H1 (cell line): ENCODE measurements around the gene SAT1. TPM values are rescaled to one million over a fixed set of nuclear protein-coding genes. Genes with fewer than 3 reads are reported as not detected.

Experiments
- CTCF ChIA-PET: fragments of 300-600 bp; sonication (Branson Sonifier 250); formaldehyde crosslinking; loops from one replicate; lab custom pipeline; 2021; ENCODE audit not compliant: partially characterized antibody; lab: Charles Lee
- POLR2A ChIA-PET: fragments of 300-600 bp; sonication (Branson Sonifier 250); formaldehyde crosslinking; loops from one replicate; lab custom pipeline; 2021; ENCODE audit warnings: inconsistent platforms; ENCODE audit not compliant: partially characterized antibody; lab: Charles Lee
- DNase-seq, 2 experiments: peaks; one replicate each; pipeline versions ENCODE4 v3.0.0 to v3.0.0-alpha.2; 2010 to 2022; ENCODE audit warnings: low spot score in 2 of 2, low read depth in 1 of 2, mixed read lengths in 1 of 2
- FAIRE-seq: peaks from 2 replicates; lab custom pipeline; 2011; peaks lifted over from hg19 to GRCh38; lab: Jason Lieb, UNC
- H2AFZ ChIP-seq: 2 replicates; pipeline ENCODE4 v1.8.1; 2012; ENCODE audit warnings: low read length, inconsistent platforms
- H2AK5ac ChIP-seq: 2 replicates; pipeline ENCODE4 v1.6.1; 2013; ENCODE audit warnings: low read depth, low read length
- H2BK120ac ChIP-seq: replicated peaks from 2 replicates; pipeline ENCODE3; 2013; ENCODE audit warnings: low read depth, low read length, inconsistent platforms
- H2BK12ac ChIP-seq: 2 replicates; pipeline ENCODE4 v1.6.1; 2013; ENCODE audit warnings: low read depth, low read length
- H2BK15ac ChIP-seq: 2 replicates; pipeline ENCODE4 v1.6.1; 2013; ENCODE audit warnings: low read length
- H2BK20ac ChIP-seq: 2 replicates; pipeline ENCODE4 v1.6.1; 2013; ENCODE audit warnings: low read length
- H2BK5ac ChIP-seq: 2 replicates; pipeline ENCODE4 v1.6.1; 2013; ENCODE audit warnings: low read depth, low read length
- H3K14ac ChIP-seq: 2 replicates; pipeline ENCODE4 v1.6.1; 2013; ENCODE audit warnings: inconsistent platforms; ENCODE audit not compliant: insufficient read length
- H3K18ac ChIP-seq: 2 replicates; pipeline ENCODE4 v1.6.1; 2013; ENCODE audit warnings: low read length; ENCODE audit errors: extremely low read depth
- H3K23ac ChIP-seq: 2 replicates; pipeline ENCODE4 v1.6.1; 2013; ENCODE audit warnings: inconsistent platforms; ENCODE audit not compliant: insufficient read length
- H3K23me2 ChIP-seq: 2 replicates; pipeline ENCODE4 v1.6.1; 2013; ENCODE audit warnings: low read depth, low read length
- H3K27ac ChIP-seq: 2 replicates; pipeline ENCODE4 v1.6.1; 2011; ENCODE audit warnings: low read depth, low read length, inconsistent platforms
- H3K27me3 ChIP-seq, 4 experiments: replicated peaks in 1 of 4; 1 replicate in 1 of 4; 2 replicates in 3 of 4; pipeline versions ENCODE4 v1.6.1 to v1.8.1; 2011 to 2013; ENCODE audit warnings: low read length in 3 of 4, mild to moderate bottlenecking in 3 of 4, inconsistent platforms in 2 of 4, mixed read lengths in 2 of 4, moderate library complexity in 1 of 4; ENCODE audit not compliant: control insufficient read depth in 3 of 4, insufficient read depth in 3 of 4; ENCODE audit errors: extremely low read depth in 1 of 4
- H3K36me3 ChIP-seq, 4 experiments: 2 replicates each; pipeline versions ENCODE4 v1.6.1 to v1.8.1; 2011 to 2013; ENCODE audit warnings: mild to moderate bottlenecking in 4 of 4, low read length in 3 of 4, moderate library complexity in 2 of 4, control low read depth in 1 of 4, inconsistent platforms in 1 of 4; ENCODE audit not compliant: insufficient read depth in 4 of 4, control insufficient read depth in 2 of 4
- H3K4ac ChIP-seq: replicated peaks from 2 replicates; pipeline ENCODE3; 2013; ENCODE audit warnings: low read length, low read depth, mixed read lengths, inconsistent platforms; ENCODE audit not compliant: insufficient read length
- H3K4me1 ChIP-seq, 4 experiments: replicated peaks in 1 of 4; 1 replicate in 1 of 4; 2 replicates in 3 of 4; pipeline versions ENCODE4 v1.6.1 to v1.8.1; 2011 to 2013; ENCODE audit warnings: low read length in 3 of 4, inconsistent platforms in 2 of 4, mixed read lengths in 1 of 4; ENCODE audit not compliant: insufficient read depth in 4 of 4, control insufficient read depth in 3 of 4
- H3K4me2 ChIP-seq, 2 experiments: 2 replicates each; pipeline versions ENCODE4 v1.6.1 to v1.8.1; 2011 to 2013; ENCODE audit warnings: low read depth in 2 of 2, low read length in 2 of 2, control low read depth in 1 of 2, inconsistent platforms in 1 of 2, mild to moderate bottlenecking in 1 of 2; ENCODE audit not compliant: insufficient read depth in 1 of 2
- H3K4me3 ChIP-seq, 4 experiments: fragments of 200-600, 300-600 bp in 1 of 4; sonication (generic), shearing (Covaris generic), sonication (Bioruptor Twin) in 1 of 4; 2 replicates each; pipeline versions ENCODE4 v1.5.1 to v1.8.1; 2011 to 2016; ENCODE audit warnings: low read length in 4 of 4, low read depth in 3 of 4, control low read depth in 2 of 4, inconsistent platforms in 2 of 4, mild to moderate bottlenecking in 2 of 4, mixed read lengths in 1 of 4, moderate library complexity in 1 of 4; ENCODE audit not compliant: insufficient read depth in 2 of 4; ENCODE audit errors: extremely low read depth in 1 of 4
- H3K56ac ChIP-seq: replicated peaks from 2 replicates; pipeline ENCODE3; 2013; ENCODE audit warnings: low read depth, mild to moderate bottlenecking, mixed read lengths, low read length, inconsistent platforms; ENCODE audit not compliant: insufficient read length
- H3K79me1 ChIP-seq: 2 replicates; pipeline ENCODE4 v1.6.1; 2013; ENCODE audit warnings: low read depth, low read length, control low read depth
- H3K79me2 ChIP-seq, 2 experiments: 2 replicates each; pipeline versions ENCODE4 v1.6.1 to v1.8.1; 2012 to 2013; ENCODE audit warnings: low read length in 2 of 2, mild to moderate bottlenecking in 2 of 2, inconsistent platforms in 1 of 2; ENCODE audit not compliant: insufficient read depth in 2 of 2, control insufficient read depth in 1 of 2
- H3K9ac ChIP-seq, 4 experiments: replicated peaks in 1 of 4; 1 replicate in 1 of 4; 2 replicates in 3 of 4; pipeline versions ENCODE4 v1.6.1 to v1.8.1; 2011 to 2013; ENCODE audit warnings: low read depth in 3 of 4, low read length in 3 of 4, control low read depth in 2 of 4, mild to moderate bottlenecking in 2 of 4, moderate library complexity in 2 of 4, inconsistent platforms in 1 of 4; ENCODE audit errors: extremely low read depth in 1 of 4
- H3K9me3 ChIP-seq, 2 experiments: 2 replicates each; pipeline versions ENCODE4 v1.6.1 to v1.8.1; 2012 to 2013; ENCODE audit warnings: mild to moderate bottlenecking in 2 of 2, moderate library complexity in 2 of 2, control low read depth in 1 of 2, inconsistent platforms in 1 of 2, low read depth in 1 of 2, low read length in 1 of 2, mixed read lengths in 1 of 2; ENCODE audit not compliant: insufficient read depth in 2 of 2
- H4K20me1 ChIP-seq, 2 experiments: replicated peaks in 1 of 2; 2 replicates each; pipeline versions ENCODE3 to v1.8.1; 2011 to 2013; ENCODE audit warnings: inconsistent platforms in 2 of 2, low read length in 2 of 2, mild to moderate bottlenecking in 1 of 2; ENCODE audit not compliant: insufficient read depth in 2 of 2, control insufficient read depth in 1 of 2
- H4K5ac ChIP-seq: 2 replicates; pipeline ENCODE4 v1.6.1; 2013; ENCODE audit warnings: low read length, low read depth, mixed read lengths, inconsistent platforms; ENCODE audit not compliant: insufficient read length
- H4K8ac ChIP-seq: 2 replicates; pipeline ENCODE4 v1.8.0; 2013; ENCODE audit warnings: mild to moderate bottlenecking, moderate library complexity, low read length, inconsistent platforms; ENCODE audit not compliant: insufficient read depth; ENCODE audit errors: extremely low read depth
- H4K91ac ChIP-seq: replicated peaks from 2 replicates; pipeline ENCODE3; 2013; ENCODE audit warnings: low read length, mixed read lengths, inconsistent platforms; ENCODE audit not compliant: insufficient read length
- ASH2L ChIP-seq: fragments of 200-600, 300-600 bp; sonication (generic); IDR thresholded peaks from one replicate; pipeline ENCODE4 v1.7.1; 2017; ENCODE audit warnings: low read length
- BCL11A ChIP-seq, 2 experiments: IDR thresholded peaks; one replicate each; pipeline ENCODE4 v1.6.1; 2011; ENCODE audit warnings: low read depth in 2 of 2, low read length in 2 of 2, mild to moderate bottlenecking in 2 of 2
- CBX8 ChIP-seq: fragments of 300-800, 300-1000 bp; sonication (generic); IDR thresholded peaks from 2 replicates; pipeline ENCODE4 v1.7.1; 2016; ENCODE audit warnings: low read depth, low read length, borderline replicate concordance
- CHD1 ChIP-seq: IDR thresholded peaks from 2 replicates; pipeline ENCODE4 v1.6.1; 2012; ENCODE audit warnings: low read depth, low read length, improper control_type of control experiment
- FOSL1 ChIP-seq: IDR thresholded peaks from 2 replicates; pipeline ENCODE4 v1.6.1; 2011; ENCODE audit warnings: mild to moderate bottlenecking, low read depth, low read length, moderate library complexity; ENCODE audit not compliant: insufficient read depth
- GABPA ChIP-seq: IDR thresholded peaks from 2 replicates; pipeline ENCODE4 v1.6.1; 2011; ENCODE audit warnings: mild to moderate bottlenecking, low read length, moderate library complexity, borderline replicate concordance; ENCODE audit not compliant: insufficient read depth
- JUND ChIP-seq: IDR thresholded peaks from 2 replicates; pipeline ENCODE4 v1.6.1; 2011; ENCODE audit warnings: mild to moderate bottlenecking, improper control_type of control experiment, low read length
- KDM4A ChIP-seq: IDR thresholded peaks from one replicate; pipeline ENCODE4 v1.7.1; 2012; ENCODE audit warnings: low read depth, mild to moderate bottlenecking, moderate library complexity, low read length, inconsistent platforms; ENCODE audit not compliant: severe bottlenecking
- KDM5A ChIP-seq: fragments of 200-600 bp; IDR thresholded peaks from 2 replicates; pipeline ENCODE4 v1.7.1; 2012; ENCODE audit warnings: mild to moderate bottlenecking, low read length, inconsistent platforms, mixed read lengths
- NANOG ChIP-seq: IDR thresholded peaks from 2 replicates; pipeline ENCODE4 v1.6.1; 2011; ENCODE audit warnings: low read length, low read depth, mild to moderate bottlenecking, inconsistent platforms; ENCODE audit not compliant: insufficient read depth, poor library complexity, severe bottlenecking
- PHF8 ChIP-seq: fragments of 200-600 bp; sonication (generic); conservative IDR thresholded peaks from 2 replicates; pipeline ENCODE4 v1.7.1; 2012; ENCODE audit warnings: low read depth, mild to moderate bottlenecking, inconsistent platforms, low read length, moderate library complexity
- SIX5 ChIP-seq: IDR thresholded peaks from 2 replicates; pipeline ENCODE4 v1.6.1; 2011; ENCODE audit warnings: mild to moderate bottlenecking, low read depth, low read length
- SRF ChIP-seq: IDR thresholded peaks from 2 replicates; pipeline ENCODE4 v1.6.1; 2011; ENCODE audit warnings: mild to moderate bottlenecking, low read depth, low read length, moderate library complexity
- TEAD4 ChIP-seq: IDR thresholded peaks from 2 replicates; pipeline ENCODE4 v1.6.1; 2012; ENCODE audit warnings: low read depth, low read length, inconsistent platforms, mixed read lengths
- polyA plus RNA-seq, 7 experiments: library from polyadenylated mRNA; depleted of rRNA in 3 of 7; stranded (reverse) in 5 of 7; unstranded in 2 of 7; fragments of >200 nt in 5 of 7; fragments of 200-250 nt in 2 of 7; gene quantifications; 1 replicate in 5 of 7; 2 replicates in 1 of 7; 4 replicates in 1 of 7; pipeline versions ENCODE4 v1.2.1 to v1.2.3, GENCODE V29; 2011 to 2013; ENCODE audit warnings: missing spikeins in 2 of 7, mixed read lengths in 2 of 7
- total RNA-seq: library from RNA; stranded (reverse); fragmentation: NEBNext Ultra II Directional; extraction: Animal tissue kit (Norgen Biotek cat#: 25700); gene quantifications from 2 replicates; pipeline ENCODE4 v1.2.1, GENCODE V29; 2021

The SAT1 gene
- total and polyA plus RNA-seq, 2 of the 8 experiments (the other 6 are each of a cell fraction or from before 2014, with no cell fraction given) = 29.2 to 36.8 TPM

DNA sequence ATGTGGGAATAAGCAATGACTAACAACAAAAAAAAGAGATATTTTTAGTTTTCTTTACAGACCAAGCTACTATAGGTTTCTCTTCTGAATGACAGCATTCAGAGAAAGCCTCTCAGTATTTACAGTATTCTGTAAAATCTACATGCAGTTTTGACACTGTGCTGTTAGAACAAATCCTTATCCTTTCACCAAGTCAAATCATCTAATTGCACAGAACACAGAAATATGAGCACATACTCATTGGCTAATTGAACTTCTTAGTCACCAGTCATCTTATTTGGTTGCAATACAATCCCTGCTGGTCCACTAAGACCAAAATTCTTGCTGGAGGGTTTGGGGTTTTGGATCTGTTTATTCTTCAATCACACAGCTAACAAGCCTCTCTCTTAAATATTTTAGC lies 45.6 kb upstream of the SAT1 start:
- peaks cover 0 to 9% (median 0%) of the 10 kb centered on the region in 4 experiments; a peak in 1 of 8 replicates for H3K36me3 ChIP-seq
- no peak overlapping the region for H4K91ac ChIP-seq
- H2BK120ac ChIP-seq = no peak overlapping the region
- no peaks in the 10 kb centered on the region for H3K23me2 ChIP-seq
- no peaks in the 10 kb centered on the region for H3K4me1 ChIP-seq
- FAIRE-seq (no peak), DNase-seq (no peak)
- H3K9ac ChIP-seq = no peak overlapping the region
- H2AK5ac ChIP-seq = no peak overlapping the region
- no peak overlapping the region for H2AFZ ChIP-seq
- no peak overlapping the region for H3K4me2 ChIP-seq
- no peak overlapping the region for H2BK15ac ChIP-seq
- H3K14ac ChIP-seq = no peak overlapping the region
- no peaks in the 10 kb centered on the region for H3K79me1 ChIP-seq
- no peaks in the 10 kb centered on the region for H3K27me3 ChIP-seq
- ChIA-PET POLR2A (no interaction called here), CTCF (interaction anchor here (0.6 kb wide), 1 partner anchor 175 kb away, joined by 3 read pairs; no protein-coding TSS in a partner anchor)
- H4K5ac ChIP-seq = no peak overlapping the region
- no peak overlapping the region for H2BK5ac ChIP-seq
- TF ChIP-seq NANOG = no peak
- TF ChIP-seq TEAD4 = no peak
- no peak for TF ChIP-seq ASH2L
- no peak for TF ChIP-seq CHD1
- TF ChIP-seq SIX5 = no peak
- no peak for TF ChIP-seq PHF8
- TF ChIP-seq SRF = no peak
- no peak for TF ChIP-seq CBX8
- no peak for TF ChIP-seq FOSL1
- TF ChIP-seq GABPA = no peak
- no peak for TF ChIP-seq KDM5A
- no peak for TF ChIP-seq JUND
- TF ChIP-seq BCL11A (IDR thresholded peaks at IDR 0.05; ENCODE audit: low read depth in 2 of 2, low read length in 2 of 2) = no peak
- TF ChIP-seq KDM4A = no peak
- no peak overlapping the region for H3K23ac ChIP-seq
- H2BK12ac ChIP-seq = no peak overlapping the region
- no peak overlapping the region for H3K18ac ChIP-seq
- H4K20me1 ChIP-seq = no peaks in the 10 kb centered on the region
- H3K4ac ChIP-seq = no peak overlapping the region
- no peaks in the 10 kb centered on the region for H3K9me3 ChIP-seq
- H3K79me2 ChIP-seq = peaks cover 0 to 47% of the 10 kb centered on the region in 2 experiments; a peak in 2 of 4 replicates
- H2BK20ac ChIP-seq = no peak overlapping the region
- no peak overlapping the region for H3K27ac ChIP-seq
- no peak overlapping the region for H3K56ac ChIP-seq
- no peak overlapping the region for H3K4me3 ChIP-seq
- no peak overlapping the region for H4K8ac ChIP-seq
